ENCODE results near the gene RGS19.
A peak's percentile ranks its signal among the peaks of the same experiment; 100 is the strongest.

The RGS19 gene

GRCh38 chr20:64038565-64039292 lies 40.6 kb downstream of the RGS19 start:
- DNase-seq: peak; percentile 70
- peak overlapping the region; percentile 78 for H3K27ac ChIP-seq
- H3K9me3 ChIP-seq (ENCODE audit: severe bottlenecking): no peaks in the 10 kb centered on the region
- peak; percentile 67 for TF ChIP-seq CTCF (IDR thresholded peaks at IDR 0.05; ENCODE audit: low read depth, low read length)
- no peaks in the 10 kb centered on the region for H3K36me3 ChIP-seq
- H3K27me3 ChIP-seq (ENCODE audit: insufficient read depth, low read depth, severe bottlenecking): no peaks in the 10 kb centered on the region
- peak overlapping the region; percentile 49 for H3K4me3 ChIP-seq (ENCODE audit: low read depth, low read length)

GRCh38 chr20:64038224-64038564 lies 41.1 kb downstream of the RGS19 start:
- no peaks in the 10 kb centered on the region for H3K27me3 ChIP-seq (ENCODE audit: insufficient read depth, low read depth, severe bottlenecking)
- peak; percentile 39 for DNase-seq
- H3K27ac ChIP-seq: peak overlapping the region; percentile 78
- no peaks in the 10 kb centered on the region for H3K9me3 ChIP-seq (ENCODE audit: severe bottlenecking)
- peak overlapping the region; percentile 49 for H3K4me3 ChIP-seq (ENCODE audit: low read depth, low read length)
- no peaks in the 10 kb centered on the region for H3K36me3 ChIP-seq
- TF ChIP-seq CTCF (IDR thresholded peaks at IDR 0.05; ENCODE audit: low read depth, low read length): no peak

- DNase-seq: peak; percentile 48
- Histone ChIP-seq H3K4me3 (ENCODE audit: low read depth, low read length) (peak overlapping the region; percentile 49), H3K9me3 (ENCODE audit: severe bottlenecking) (no peaks in the 10 kb centered on the region), H3K27me3 (ENCODE audit: insufficient read depth, low read depth, severe bottlenecking) (no peaks in the 10 kb centered on the region), H3K27ac (peak overlapping the region; percentile 45), H3K36me3 (no peaks in the 10 kb centered on the region)
- no peak for TF ChIP-seq CTCF (IDR thresholded peaks at IDR 0.05; ENCODE audit: low read depth, low read length)
Measured at GRCh38 chr20:64037498-64038213, 41.7 kb downstream of the RGS19 start.

- H3K4me3 ChIP-seq (ENCODE audit: low read depth, low read length): no peak overlapping the region
- no peak overlapping the region for H3K27ac ChIP-seq
- H3K27me3 ChIP-seq (ENCODE audit: insufficient read depth, low read depth, severe bottlenecking): no peaks in the 10 kb centered on the region
Measured at GRCh38 chr20:64037199-64037497, 42.2 kb downstream of the RGS19 start.

GRCh38 chr20:64036346-64037198 lies 42.7 kb downstream of the RGS19 start:
- Histone ChIP-seq H3K36me3 (no peaks in the 10 kb centered on the region), H3K9me3 (ENCODE audit: severe bottlenecking) (no peaks in the 10 kb centered on the region), H3K27ac (peak overlapping the region; percentile 72), H3K4me3 (ENCODE audit: low read depth, low read length) (no peak overlapping the region), H3K27me3 (ENCODE audit: insufficient read depth, low read depth, severe bottlenecking) (no peaks in the 10 kb centered on the region)
- TF ChIP-seq CTCF (IDR thresholded peaks at IDR 0.05; ENCODE audit: low read depth, low read length): no peak
- DNase-seq: no peak

More at GRCh38 chr20:64037199-64037497, 42.2 kb downstream of the RGS19 start:
- H3K36me3 ChIP-seq: no peaks in the 10 kb centered on the region
- TF ChIP-seq CTCF (IDR thresholded peaks at IDR 0.05; ENCODE audit: low read depth, low read length): no peak
- no peak for DNase-seq
- no peaks in the 10 kb centered on the region for H3K9me3 ChIP-seq (ENCODE audit: severe bottlenecking)

All from WERI-Rb-1 (cell line).